Measurements from ENCODE around the gene ORM1. TPM values are rescaled to one million over a fixed set of nuclear protein-coding genes. Genes with fewer than 3 reads are reported as not detected.
A peak's percentile ranks its signal among the peaks of the same experiment; 100 is the strongest.

The ORM1 gene
- total and polyA plus RNA-seq, 5 donors = 0.70 to 2.7 TPM; not detected in 3

GRCh38 chr9:114310471-114311450, 12.1 kb upstream of the ORM1 start:
- no peak for DNase-seq

GRCh38 chr9:114311571-114312512, 11.1 kb upstream of the ORM1 start:
- H3K9me3 ChIP-seq (ENCODE audit: control insufficient read depth, low read length) = no peaks in the 10 kb centered on the region
- ATAC-seq = no peak
- no peaks in the 10 kb centered on the region for H3K4me1 ChIP-seq (ENCODE audit: control insufficient read depth, insufficient read depth, low read length)
- WGBS = 93% methylated on average over 28 of the region's 28 CpGs
- H3K27me3 ChIP-seq (ENCODE audit: control insufficient read depth, insufficient read depth) = no peaks in the 10 kb centered on the region
- intact Hi-C loops (cut with DNase I) = no loop called here
- H3K27ac ChIP-seq (ENCODE audit: low read length) = no peak overlapping the region
- no peak for DNase-seq
- no peak overlapping the region for H3K4me3 ChIP-seq (ENCODE audit: low read length)

More at GRCh38 chr9:114310471-114311450, 12.1 kb upstream of the ORM1 start:
- intact Hi-C loops (cut with DNase I) = no loop called here
- Histone ChIP-seq H3K27ac (ENCODE audit: low read length) (no peak overlapping the region), H3K4me3 (ENCODE audit: low read length) (no peak overlapping the region), H3K4me1 (ENCODE audit: control insufficient read depth, insufficient read depth, low read length) (no peaks in the 10 kb centered on the region), H3K27me3 (ENCODE audit: control insufficient read depth, insufficient read depth) (no peaks in the 10 kb centered on the region), H3K9me3 (ENCODE audit: control insufficient read depth, low read length) (no peaks in the 10 kb centered on the region)
- ATAC-seq = no peak
- 89% methylated on average over 22 of the region's 22 CpGs for WGBS

- intact Hi-C loops (cut with DNase I) = no loop called here
- 74% methylated on average over 8 of the region's 8 CpGs for WGBS
Measured at GRCh38 chr9:114312513-114312875, 10.4 kb upstream of the ORM1 start.

GRCh38 chr9:114313186-114313585, 9.7 kb upstream of the ORM1 start:
- H3K9me3 ChIP-seq (ENCODE audit: control insufficient read depth, low read length) = no peaks in the 10 kb centered on the region
- 83% methylated on average over 8 of the region's 8 CpGs for WGBS
- intact Hi-C loops (cut with DNase I) = no loop called here
- H3K4me1 ChIP-seq (ENCODE audit: control insufficient read depth, insufficient read depth, low read length) = no peaks in the 10 kb centered on the region
- H3K27ac ChIP-seq (ENCODE audit: low read length) = no peak overlapping the region
- H3K27me3 ChIP-seq (ENCODE audit: control insufficient read depth, insufficient read depth) = no peaks in the 10 kb centered on the region
- no peak for ATAC-seq
- no peak for DNase-seq
- no peak overlapping the region for H3K4me3 ChIP-seq (ENCODE audit: low read length)

More at GRCh38 chr9:114312513-114312875, 10.4 kb upstream of the ORM1 start:
- no peaks in the 10 kb centered on the region for H3K4me1 ChIP-seq (ENCODE audit: control insufficient read depth, insufficient read depth, low read length)
- H3K4me3 ChIP-seq (ENCODE audit: low read length) = no peak overlapping the region
- no peaks in the 10 kb centered on the region for H3K27me3 ChIP-seq (ENCODE audit: control insufficient read depth, insufficient read depth)
- DNase-seq (no peak), ATAC-seq (no peak)
- no peaks in the 10 kb centered on the region for H3K9me3 ChIP-seq (ENCODE audit: control insufficient read depth, low read length)
- no peak overlapping the region for H3K27ac ChIP-seq (ENCODE audit: low read length)

GRCh38 chr9:114314256-114314867, 8.5 kb upstream of the ORM1 start:
- H3K27me3 ChIP-seq (ENCODE audit: control insufficient read depth, insufficient read depth) = no peaks in the 10 kb centered on the region
- 81% methylated on average over 7 of the region's 7 CpGs for WGBS
- no peak for ATAC-seq
- H3K27ac ChIP-seq (ENCODE audit: low read length) = no peak overlapping the region
- H3K4me1 ChIP-seq (ENCODE audit: control insufficient read depth, insufficient read depth, low read length) = no peaks in the 10 kb centered on the region
- DNase-seq = no peak
- no peaks in the 10 kb centered on the region for H3K9me3 ChIP-seq (ENCODE audit: control insufficient read depth, low read length)
- H3K4me3 ChIP-seq (ENCODE audit: low read length) = no peak overlapping the region
- intact Hi-C loops (cut with DNase I) = no loop called here

- WGBS = 79% methylated on average over 8 of the region's 8 CpGs
Measured at GRCh38 chr9:114314881-114315722, 7.8 kb upstream of the ORM1 start.

GRCh38 chr9:114315723-114316363, 7.1 kb upstream of the ORM1 start:
- no peak for ATAC-seq

More at GRCh38 chr9:114314881-114315722, 7.8 kb upstream of the ORM1 start:
- intact Hi-C loops (cut with DNase I) = no loop called here
- H3K4me3 ChIP-seq (ENCODE audit: low read length) = no peak overlapping the region
- no peaks in the 10 kb centered on the region for H3K4me1 ChIP-seq (ENCODE audit: control insufficient read depth, insufficient read depth, low read length)
- no peaks in the 10 kb centered on the region for H3K9me3 ChIP-seq (ENCODE audit: control insufficient read depth, low read length)
- no peak overlapping the region for H3K27ac ChIP-seq (ENCODE audit: low read length)
- DNase-seq (no peak), ATAC-seq (no peak)
- no peaks in the 10 kb centered on the region for H3K27me3 ChIP-seq (ENCODE audit: control insufficient read depth, insufficient read depth)

GRCh38 chr9:114316605-114317230, 6.2 kb upstream of the ORM1 start:
- no peak overlapping the region for H3K27ac ChIP-seq (ENCODE audit: low read length)
- H3K4me1 ChIP-seq (ENCODE audit: control insufficient read depth, insufficient read depth, low read length) = no peaks in the 10 kb centered on the region
- WGBS = 78% methylated on average over 10 of the region's 10 CpGs
- H3K4me3 ChIP-seq (ENCODE audit: low read length) = no peak overlapping the region
- H3K27me3 ChIP-seq (ENCODE audit: control insufficient read depth, insufficient read depth) = no peaks in the 10 kb centered on the region
- no peaks in the 10 kb centered on the region for H3K9me3 ChIP-seq (ENCODE audit: control insufficient read depth, low read length)
- peak in 1 of 2 donors; percentile 30 for ATAC-seq
- no peak for DNase-seq
- intact Hi-C loops (cut with DNase I) = no loop called here

More at GRCh38 chr9:114315723-114316363, 7.1 kb upstream of the ORM1 start:
- intact Hi-C loops (cut with DNase I) = no loop called here
- H3K4me1 ChIP-seq (ENCODE audit: control insufficient read depth, insufficient read depth, low read length) = no peaks in the 10 kb centered on the region
- H3K9me3 ChIP-seq (ENCODE audit: control insufficient read depth, low read length) = no peaks in the 10 kb centered on the region
- no peak overlapping the region for H3K27ac ChIP-seq (ENCODE audit: low read length)
- H3K4me3 ChIP-seq (ENCODE audit: low read length) = no peak overlapping the region
- no peak for DNase-seq
- no peaks in the 10 kb centered on the region for H3K27me3 ChIP-seq (ENCODE audit: control insufficient read depth, insufficient read depth)
- WGBS = 75% methylated on average over 8 of the region's 8 CpGs

GRCh38 chr9:114317665-114318357, 5.1 kb upstream of the ORM1 start:
- no peaks in the 10 kb centered on the region for H3K9me3 ChIP-seq (ENCODE audit: control insufficient read depth, low read length)
- WGBS = 79% methylated on average over 8 of the region's 8 CpGs
- ATAC-seq (no peak), DNase-seq (no peak)
- H3K4me1 ChIP-seq (ENCODE audit: control insufficient read depth, insufficient read depth, low read length) = no peaks in the 10 kb centered on the region
- no peak overlapping the region for H3K4me3 ChIP-seq (ENCODE audit: low read length)
- H3K27ac ChIP-seq (ENCODE audit: low read length) = no peak overlapping the region
- H3K27me3 ChIP-seq (ENCODE audit: control insufficient read depth, insufficient read depth) = no peaks in the 10 kb centered on the region
- intact Hi-C loops (cut with DNase I) = no loop called here

All from right cardiac atrium (tissue), 5 donors.